Stimulated activated CD4-positive, alpha-beta T cell treated with anti-CD3 and anti-CD28 coated beads, Interleukin-2, amount 100 ng/mL, for 48 hours (primary cell): ENCODE data around the gene LGALS4.
"Not testable (repeated sequence)": the region's sequence is repeated elsewhere in the genome, so short reads cannot be mapped to it uniquely, and the experiment has no call there.

ENCODE experiments used
- DNase-seq, 2 donors: peaks; one replicate each; pipeline ENCODE4 v3.0.0-alpha.2; 2020

LGALS4 gene

GRCh38 chr19:38766276-38767047 lies 46.3 kb downstream of the LGALS4 start:
- DNase-seq, result no peak

- no peak for DNase-seq
Observed at GRCh38 chr19:38765214-38765613, 47.5 kb downstream of the LGALS4 start.

GRCh38 chr19:38763795-38764220 lies 48.9 kb downstream of the LGALS4 start:
- no peak for DNase-seq

- not testable (repeated sequence) for DNase-seq
Observed at GRCh38 chr19:38761884-38762389, 50.8 kb downstream of the LGALS4 start.

DNA sequence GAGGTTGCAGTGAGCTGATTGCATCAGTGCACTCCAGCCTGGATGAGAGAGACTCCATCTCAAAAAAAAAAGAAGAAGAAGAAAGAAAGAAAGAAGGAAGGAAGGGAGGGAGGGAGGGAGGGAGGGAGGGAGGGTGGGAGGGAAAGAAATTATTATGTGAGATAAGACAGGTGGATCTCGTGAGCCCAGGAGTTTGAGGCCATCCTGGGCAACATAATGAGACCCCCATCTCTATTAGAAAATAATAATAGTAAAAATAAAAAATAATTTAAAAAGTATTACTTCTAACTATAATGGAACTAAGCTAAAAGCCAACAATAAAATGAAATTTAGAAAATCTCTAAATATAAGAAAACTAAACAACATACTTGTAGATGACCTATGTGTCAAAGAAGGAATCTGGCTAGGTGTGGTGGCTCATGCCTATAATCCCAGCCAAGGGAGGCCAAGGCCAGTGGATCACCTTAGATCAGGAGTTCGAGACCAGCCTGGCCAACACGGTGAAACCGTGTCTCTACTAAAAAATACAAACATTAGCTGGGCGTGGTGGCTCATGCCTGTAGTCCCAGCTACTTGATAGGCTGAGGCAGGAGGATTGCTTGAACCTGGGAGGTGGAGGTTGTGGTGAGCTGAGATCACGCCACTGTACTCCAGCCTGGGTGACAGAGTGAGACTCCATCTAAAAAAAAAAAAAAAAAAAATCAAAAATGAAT lies 51.8 kb downstream of the LGALS4 start:
- not testable (repeated sequence) for DNase-seq

- no peak for DNase-seq
Observed at GRCh38 chr19:38759590-38760003, 53.1 kb downstream of the LGALS4 start.

DNA sequence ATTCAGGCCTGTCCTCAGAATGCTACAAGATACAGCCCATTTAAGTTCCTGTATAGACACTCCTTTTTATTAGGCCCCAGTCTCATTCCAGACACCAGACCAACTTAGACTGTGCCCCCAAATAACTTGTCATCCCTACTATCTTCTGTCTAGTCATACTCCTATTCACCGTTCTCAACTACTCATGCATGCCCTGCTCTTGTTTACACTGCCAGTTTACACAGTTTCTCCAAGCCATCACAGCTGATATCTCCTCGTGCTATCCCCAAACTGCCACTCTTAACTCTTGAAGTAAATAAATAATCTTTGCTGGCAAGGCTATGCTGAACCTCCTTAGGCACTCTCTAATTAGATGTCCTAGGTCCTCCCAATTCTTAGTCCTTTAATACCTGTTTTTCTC lies 58.5 kb downstream of the LGALS4 start:
- not testable (repeated sequence) for DNase-seq

- DNase-seq, result not testable (repeated sequence)
Observed at GRCh38 chr19:38753783-38754182, 59.0 kb downstream of the LGALS4 start.
